Keratinocyte (primary cell): ENCODE results near the gene TMC1. TPM values are rescaled to one million over a fixed set of nuclear protein-coding genes. Genes with fewer than 3 reads are reported as not detected.

ENCODE experiments used
- DNase-seq: peaks from one replicate; pipeline ENCODE4 v3.0.0-alpha.2; 2011; ENCODE audit warnings: low read depth, missing footprints, low spot score
- FAIRE-seq: peaks from 2 replicates; lab custom pipeline; 2011; peaks lifted over from hg19 to GRCh38; lab: Jason Lieb, UNC
- H2AFZ ChIP-seq: 2 replicates; pipeline ENCODE4 v1.6.0; 2012; ENCODE audit warnings: low read length, control low read depth, inconsistent platforms; ENCODE audit not compliant: control insufficient read depth
- H3K27ac ChIP-seq: 2 replicates; pipeline ENCODE4 v1.5.1; 2011; ENCODE audit warnings: low read length; ENCODE audit not compliant: control insufficient read depth, insufficient read depth
- H3K27me3 ChIP-seq: 3 replicates; pipeline ENCODE4 v1.6.0; 2011; ENCODE audit warnings: low read length; ENCODE audit not compliant: control insufficient read depth, insufficient read depth; ENCODE audit errors: extremely low read depth
- H3K36me3 ChIP-seq, 2 experiments: 2 replicates in 1 of 2; 3 replicates in 1 of 2; pipeline ENCODE4 v1.5.1; 2011; ENCODE audit warnings: low read length in 2 of 2, mild to moderate bottlenecking in 1 of 2; ENCODE audit not compliant: control insufficient read depth in 2 of 2, insufficient read depth in 2 of 2; ENCODE audit errors: extremely low read depth in 1 of 2
- H3K4me1 ChIP-seq: 3 replicates; pipeline ENCODE4 v1.5.1; 2011; ENCODE audit warnings: low read length; ENCODE audit not compliant: control insufficient read depth, insufficient read depth; ENCODE audit errors: extremely low read depth
- H3K4me2 ChIP-seq: 3 replicates; pipeline ENCODE4 v1.6.0; 2011; ENCODE audit warnings: low read depth, low read length; ENCODE audit not compliant: control insufficient read depth, insufficient read depth; ENCODE audit errors: extremely low read depth
- H3K4me3 ChIP-seq, 3 experiments: fragments of 200-600 bp in 1 of 3; sonication (generic) in 1 of 3; 2 replicates in 2 of 3; 3 replicates in 1 of 3; pipeline ENCODE4 v1.5.1; 2011 to 2016; ENCODE audit warnings: low read length in 3 of 3, mild to moderate bottlenecking in 3 of 3, control low read depth in 2 of 3, inconsistent platforms in 1 of 3, low read depth in 1 of 3, mixed read lengths in 1 of 3, mixed run types in 1 of 3, moderate library complexity in 1 of 3; ENCODE audit not compliant: control insufficient read depth in 2 of 3, insufficient read depth in 2 of 3; ENCODE audit errors: extremely low read depth in 1 of 3
- H3K79me2 ChIP-seq: 2 replicates; pipeline ENCODE4 v1.6.0; 2012; ENCODE audit warnings: low read length; ENCODE audit not compliant: control insufficient read depth, insufficient read depth
- H3K9ac ChIP-seq: 3 replicates; pipeline ENCODE4 v1.6.0; 2011; ENCODE audit warnings: low read length; ENCODE audit not compliant: control insufficient read depth, insufficient read depth; ENCODE audit errors: extremely low read depth
- H3K9me1 ChIP-seq: 3 replicates; pipeline ENCODE4 v1.6.0; 2011; ENCODE audit warnings: low read length; ENCODE audit not compliant: control insufficient read depth, insufficient read depth; ENCODE audit errors: extremely low read depth
- H3K9me3 ChIP-seq: 2 replicates; pipeline ENCODE4 v1.5.1; 2012; ENCODE audit warnings: low read depth, low read length; ENCODE audit not compliant: control insufficient read depth
- H4K20me1 ChIP-seq: 3 replicates; pipeline ENCODE4 v1.6.0; 2011; ENCODE audit warnings: low read length; ENCODE audit not compliant: control insufficient read depth, insufficient read depth; ENCODE audit errors: extremely low read depth
- EZH2 ChIP-seq: IDR thresholded peaks from one replicate; pipeline ENCODE4 v1.6.1; 2012; ENCODE audit warnings: inconsistent platforms, mild to moderate bottlenecking, low read length, moderate library complexity
- dilution Hi-C: fragments of 300-500 bp; cut with MboI; formaldehyde crosslinking; loops from one replicate; pipeline ENCODE4 v1.7.0; 2020; ENCODE audit warnings: low sequenced_read_pairs; ENCODE audit not compliant: extremely low pct_ligation_motif_present
- polyA plus RNA-seq, 5 experiments: library from polyadenylated mRNA; depleted of rRNA in 3 of 5; stranded (reverse) in 3 of 5; stranded (forward) in 1 of 5; unstranded in 1 of 5; fragments of >200 nt; gene quantifications; 1 replicate in 1 of 5; 2 replicates in 3 of 5; 3 replicates in 1 of 5; pipeline versions ENCODE4 v1.2.1 to v1.2.3, GENCODE V29; 2011 to 2012; ENCODE audit warnings: missing spikeins in 2 of 5, low read depth in 1 of 5, low replicate concordance in 1 of 5
- TF ChIP-seq, protein P1 (sequence below), 3 experiments: IDR thresholded peaks in 1 of 3; conservative IDR thresholded peaks in 1 of 3; optimal IDR thresholded peaks in 1 of 3; 2 replicates in 2 of 3; 3 replicates in 1 of 3; pipeline versions ENCODE3 to v1.5.1; 2011; ENCODE audit warnings: low read length in 3 of 3, mild to moderate bottlenecking in 3 of 3, moderate library complexity in 2 of 3, control low read depth in 1 of 3, inconsistent platforms in 1 of 3; ENCODE audit not compliant: insufficient read depth in 2 of 3; ENCODE audit errors: extremely low read depth in 1 of 3

TMC1 gene
- polyA plus RNA-seq, 1 donor (not counting 4 experiments of a cell fraction or from before 2014, with no cell fraction given): 0.05 TPM

DNA sequence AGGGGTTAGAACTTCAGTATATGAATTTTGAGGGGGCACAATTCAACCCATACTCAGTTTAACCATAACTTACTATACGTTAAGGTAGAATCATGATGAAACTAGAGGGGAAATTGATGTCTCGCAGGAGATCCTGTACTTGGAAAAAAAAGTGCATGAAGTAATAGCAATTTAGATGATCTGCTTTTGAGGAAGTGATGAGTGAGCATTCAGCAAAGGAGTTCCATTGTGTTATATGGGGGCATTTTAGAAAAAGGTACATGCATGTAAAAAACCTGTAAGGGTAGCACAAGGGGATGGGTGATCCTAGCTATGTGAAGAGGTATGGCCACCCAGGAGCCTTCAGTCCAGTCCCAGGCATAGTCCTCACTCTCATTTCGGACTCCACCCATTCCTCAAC lies 14.8 kb upstream of the TMC1 start:
- no peaks in the 10 kb centered on the region for H3K9me1 ChIP-seq
- no peak overlapping the region for H3K4me2 ChIP-seq
- H3K4me1 ChIP-seq: peaks cover 11% of the 10 kb centered on the region
- DNase-seq: no peak
- H3K36me3 ChIP-seq: no peaks in the 10 kb centered on the region
- no peak overlapping the region for H3K9ac ChIP-seq
- no peak overlapping the region for H3K4me3 ChIP-seq
- no peaks in the 10 kb centered on the region for H3K27me3 ChIP-seq
- no peaks in the 10 kb centered on the region for H4K20me1 ChIP-seq
- TF ChIP-seq, protein P1, sequence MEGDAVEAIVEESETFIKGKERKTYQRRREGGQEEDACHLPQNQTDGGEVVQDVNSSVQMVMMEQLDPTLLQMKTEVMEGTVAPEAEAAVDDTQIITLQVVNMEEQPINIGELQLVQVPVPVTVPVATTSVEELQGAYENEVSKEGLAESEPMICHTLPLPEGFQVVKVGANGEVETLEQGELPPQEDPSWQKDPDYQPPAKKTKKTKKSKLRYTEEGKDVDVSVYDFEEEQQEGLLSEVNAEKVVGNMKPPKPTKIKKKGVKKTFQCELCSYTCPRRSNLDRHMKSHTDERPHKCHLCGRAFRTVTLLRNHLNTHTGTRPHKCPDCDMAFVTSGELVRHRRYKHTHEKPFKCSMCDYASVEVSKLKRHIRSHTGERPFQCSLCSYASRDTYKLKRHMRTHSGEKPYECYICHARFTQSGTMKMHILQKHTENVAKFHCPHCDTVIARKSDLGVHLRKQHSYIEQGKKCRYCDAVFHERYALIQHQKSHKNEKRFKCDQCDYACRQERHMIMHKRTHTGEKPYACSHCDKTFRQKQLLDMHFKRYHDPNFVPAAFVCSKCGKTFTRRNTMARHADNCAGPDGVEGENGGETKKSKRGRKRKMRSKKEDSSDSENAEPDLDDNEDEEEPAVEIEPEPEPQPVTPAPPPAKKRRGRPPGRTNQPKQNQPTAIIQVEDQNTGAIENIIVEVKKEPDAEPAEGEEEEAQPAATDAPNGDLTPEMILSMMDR (optimal IDR thresholded peaks at IDR 0.05 in 1 of 3, IDR thresholded peaks at IDR 0.05 in 1 of 3, conservative IDR thresholded peaks at IDR 0.05 in 1 of 3; ENCODE audit: extremely low read depth in 1 of 3, insufficient read depth in 2 of 3, low read length in 3 of 3): no peak
- TF ChIP-seq EZH2: no peak
- no peaks in the 10 kb centered on the region for H3K79me2 ChIP-seq
- H2AFZ ChIP-seq: no peak overlapping the region
- no peaks in the 10 kb centered on the region for H3K9me3 ChIP-seq
- no peak for FAIRE-seq
- no peak overlapping the region for H3K27ac ChIP-seq
- dilution Hi-C loops: no loop called here

DNA sequence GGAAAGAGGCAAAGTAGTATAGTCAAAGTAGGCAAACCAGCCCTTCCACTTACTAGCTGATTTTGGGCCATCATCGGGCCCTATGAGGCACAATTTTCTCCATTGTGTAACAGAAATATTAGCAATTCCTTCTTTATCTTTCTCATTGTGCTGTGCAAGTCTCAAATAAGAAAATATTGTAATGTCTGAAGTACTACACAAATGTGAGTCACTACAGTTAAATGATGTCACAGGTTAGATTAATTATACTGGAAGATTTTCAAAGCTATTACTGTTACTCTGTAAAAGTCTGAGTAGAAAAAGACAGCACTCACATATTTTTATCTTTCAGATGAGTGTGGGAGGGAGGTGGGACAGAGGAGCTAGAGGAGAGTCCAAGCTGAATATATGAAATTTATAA lies 12.4 kb upstream of the TMC1 start:
- Histone ChIP-seq H3K9me3 (no peaks in the 10 kb centered on the region), H3K9me1 (no peaks in the 10 kb centered on the region), H3K4me3 (no peak overlapping the region), H4K20me1 (no peaks in the 10 kb centered on the region), H2AFZ (peak overlapping the region; percentile 47), H3K4me2 (peak overlapping the region; percentile 25), H3K4me1 (peaks cover 11% of the 10 kb centered on the region), H3K9ac (no peak overlapping the region), H3K79me2 (no peaks in the 10 kb centered on the region), H3K27ac (peak overlapping the region; percentile 67), H3K27me3 (no peaks in the 10 kb centered on the region), H3K36me3 (no peaks in the 10 kb centered on the region)
- no peak for TF ChIP-seq EZH2
- TF ChIP-seq, protein P1 (optimal IDR thresholded peaks at IDR 0.05 in 1 of 3, IDR thresholded peaks at IDR 0.05 in 1 of 3, conservative IDR thresholded peaks at IDR 0.05 in 1 of 3; ENCODE audit: extremely low read depth in 1 of 3, insufficient read depth in 2 of 3, low read length in 3 of 3): no peak
- dilution Hi-C loops: no loop called here
- no peak for FAIRE-seq
- DNase-seq: no peak
